Measurements from ENCODE around the gene AUTS2. TPM values are rescaled to one million over a fixed set of nuclear protein-coding genes. Genes with fewer than 3 reads are reported as not detected.

AUTS2 gene
- polyA plus RNA-seq, 6 donors from 2014 or later: 8.8 to 28.0 (median 20.9) TPM

DNA sequence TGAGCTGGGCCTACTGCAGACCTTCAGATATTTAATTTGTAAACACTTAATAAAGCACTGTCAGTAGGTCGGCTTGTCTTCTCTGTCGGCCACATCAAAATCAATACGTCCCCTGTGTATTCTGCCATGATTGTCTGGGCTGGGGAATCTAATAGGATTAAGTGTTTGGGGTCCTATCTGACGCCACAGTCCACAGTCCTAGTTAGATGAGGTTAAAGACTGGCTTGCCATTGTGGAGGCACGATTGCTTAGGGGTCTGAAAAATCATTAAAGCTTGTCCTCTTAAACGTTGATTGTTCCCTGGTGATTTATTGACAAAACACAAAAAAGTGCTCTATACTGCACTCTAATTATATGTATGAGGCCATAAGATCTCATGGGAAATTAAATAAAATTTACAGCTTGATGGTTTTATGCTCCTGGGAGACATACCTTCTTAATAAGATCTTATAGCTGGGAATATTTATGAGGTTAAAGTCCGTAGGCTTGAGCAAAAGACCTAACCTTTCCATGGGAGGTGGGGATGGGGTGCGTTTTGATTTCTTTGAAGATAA lies 883.4 kb downstream of the AUTS2 start:
- Mint-ChIP-seq H3K4me3 (no peak overlapping the region), H3K27me3 (no peaks in the 10 kb centered on the region), H3K4me1 (no peaks in the 10 kb centered on the region), H3K27ac (no peak overlapping the region), H3K36me3 (peaks cover 11 to 27% of the 10 kb centered on the region in 2 donors), H3K9me3 (peaks cover 4 to 11% (median 8%) of the 10 kb centered on the region in 7 donors)
- no peak for ATAC-seq (ENCODE audit: low read depth in 2 of 2)
- no peak for DNase-seq

DNA sequence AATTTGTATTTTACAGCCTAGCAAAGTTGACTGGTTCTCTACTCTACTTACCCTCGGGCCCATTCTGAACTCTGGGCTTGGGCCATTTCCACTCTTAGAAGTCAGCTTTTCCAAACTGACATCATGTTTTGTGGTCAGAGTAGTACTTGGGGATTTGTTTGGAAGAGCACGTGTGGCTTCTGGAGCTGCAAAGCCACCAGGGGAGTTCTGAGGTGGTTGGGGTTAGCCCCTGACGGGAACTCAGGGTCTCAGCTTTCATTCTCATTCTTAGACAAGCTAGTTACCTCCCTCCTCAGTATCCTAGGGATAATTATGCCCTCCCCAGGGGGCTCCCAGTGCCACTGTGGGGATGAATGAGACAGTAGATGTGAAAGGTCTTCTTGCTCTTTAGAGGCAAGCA lies 886.0 kb downstream of the AUTS2 start:
- H3K4me1 Mint-ChIP-seq: no peaks in the 10 kb centered on the region
- H3K27ac Mint-ChIP-seq: no peak overlapping the region
- no peaks in the 10 kb centered on the region for H3K27me3 Mint-ChIP-seq
- no peak for DNase-seq
- H3K36me3 Mint-ChIP-seq: peaks cover 10 to 27% of the 10 kb centered on the region in 2 donors
- ATAC-seq (ENCODE audit: low read depth in 2 of 2): no peak
- H3K4me3 Mint-ChIP-seq: no peak overlapping the region
- H3K9me3 Mint-ChIP-seq: peaks cover 4 to 11% (median 8%) of the 10 kb centered on the region in 7 donors

DNA sequence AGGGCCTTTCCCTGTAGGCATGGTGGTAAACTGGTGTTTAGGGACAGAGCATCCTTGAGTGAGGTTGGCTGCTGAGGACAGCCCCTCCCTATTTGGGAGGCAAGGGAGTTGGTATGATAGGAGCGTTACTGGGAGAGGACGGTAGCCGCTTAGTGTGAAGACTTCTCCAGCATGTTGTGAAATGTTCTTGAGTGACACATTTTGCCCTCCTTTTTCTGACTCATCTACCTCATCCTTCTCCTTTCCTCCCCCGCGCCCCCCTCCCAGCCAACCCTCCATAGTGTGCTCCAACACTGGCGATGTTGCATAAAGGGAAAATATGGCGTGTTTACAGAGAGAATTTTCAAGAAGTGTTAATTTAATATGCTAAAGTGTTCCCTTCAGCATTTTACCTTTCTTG lies 888.7 kb downstream of the AUTS2 start:
- H3K4me1 Mint-ChIP-seq: no peaks in the 10 kb centered on the region
- no peaks in the 10 kb centered on the region for H3K27me3 Mint-ChIP-seq
- no peak overlapping the region for H3K27ac Mint-ChIP-seq
- H3K4me3 Mint-ChIP-seq: no peak overlapping the region
- no peak for DNase-seq
- H3K36me3 Mint-ChIP-seq: peaks cover 6 to 9% of the 10 kb centered on the region in 2 donors
- H3K9me3 Mint-ChIP-seq: peaks cover 4 to 11% (median 8%) of the 10 kb centered on the region in 7 donors
- ATAC-seq (ENCODE audit: low read depth in 2 of 2): no peak

DNA sequence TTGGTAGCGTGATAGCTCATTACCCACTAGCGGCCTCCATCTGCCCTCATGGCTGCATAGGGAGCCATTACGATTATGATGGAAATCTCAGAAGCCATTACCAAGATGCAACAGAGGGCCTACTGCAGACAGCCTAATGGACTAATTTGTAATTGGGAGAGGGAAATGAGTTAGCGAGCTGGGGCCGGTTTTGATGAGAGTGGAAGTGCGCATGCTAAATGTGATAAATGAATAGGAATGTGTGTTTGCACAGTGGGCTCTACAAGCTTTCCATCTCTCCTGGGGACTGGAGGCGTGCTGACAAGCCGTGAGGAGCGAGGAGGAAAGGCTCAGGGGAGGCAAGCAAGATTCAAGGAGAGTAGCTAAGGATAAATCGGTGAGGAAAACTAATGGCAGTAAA lies 889.2 kb downstream of the AUTS2 start:
- Mint-ChIP-seq H3K27ac (peak overlapping the region in 2 of 6 donors; percentile 2 to 50), H3K4me1 (no peaks in the 10 kb centered on the region), H3K36me3 (peaks cover 6 to 9% of the 10 kb centered on the region in 2 donors), H3K9me3 (peaks cover 4 to 11% (median 8%) of the 10 kb centered on the region in 7 donors), H3K27me3 (no peaks in the 10 kb centered on the region), H3K4me3 (no peak overlapping the region)
- no peak for ATAC-seq (ENCODE audit: low read depth in 2 of 2)
- no peak for DNase-seq

DNA sequence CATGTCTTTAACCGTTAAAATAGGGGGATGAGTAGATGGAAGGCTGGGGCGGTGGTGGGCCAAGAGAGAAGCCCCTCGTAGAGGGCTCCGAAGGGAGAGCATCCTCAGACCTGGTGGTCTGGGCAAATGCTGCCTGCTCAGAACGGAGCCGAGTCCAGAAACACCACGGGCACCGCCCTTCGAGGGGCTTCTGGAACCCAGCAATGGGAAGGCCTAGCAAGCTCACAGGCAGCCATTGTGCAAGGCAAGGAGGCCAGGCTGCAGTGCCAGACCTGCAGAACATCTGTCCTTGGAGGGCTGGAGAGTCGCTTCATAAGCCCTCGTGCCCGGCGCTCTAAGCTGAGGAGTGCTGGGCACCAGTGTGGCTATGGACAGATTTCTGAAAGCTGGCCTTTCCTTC lies 889.6 kb downstream of the AUTS2 start:
- peak overlapping the region in 1 of 6 donors; percentile 2 for H3K27ac Mint-ChIP-seq

DNA sequence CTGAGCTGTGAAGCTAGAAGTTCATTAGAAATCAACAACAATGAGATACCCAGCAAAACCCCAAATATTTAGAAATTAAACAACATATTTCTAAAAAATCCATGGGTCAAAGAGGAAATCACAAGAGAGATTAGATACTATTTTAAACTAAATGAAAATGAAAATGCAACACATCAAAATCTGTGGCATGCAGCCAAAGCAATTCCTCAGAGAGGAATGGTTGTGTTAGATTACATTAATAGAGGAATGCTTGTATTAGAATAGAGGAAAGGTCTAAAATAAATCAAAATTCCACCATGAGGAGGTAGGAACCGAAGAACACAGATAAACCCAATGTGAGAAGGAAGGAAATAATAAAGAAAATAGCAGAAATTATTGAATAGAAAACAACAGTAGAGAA lies 891.5 kb downstream of the AUTS2 start:
- no peak for DNase-seq
- no peak overlapping the region for H3K27ac Mint-ChIP-seq
- no peaks in the 10 kb centered on the region for H3K4me1 Mint-ChIP-seq

More for the DNA sequence above, 889.6 kb downstream of the AUTS2 start:
- peaks cover 6 to 9% of the 10 kb centered on the region in 2 donors for H3K36me3 Mint-ChIP-seq
- no peak for ATAC-seq (ENCODE audit: low read depth in 2 of 2)
- H3K27me3 Mint-ChIP-seq: no peaks in the 10 kb centered on the region
- H3K4me3 Mint-ChIP-seq: no peak overlapping the region
- peaks cover 4 to 11% (median 9%) of the 10 kb centered on the region in 7 donors for H3K9me3 Mint-ChIP-seq
- no peak for DNase-seq
- no peaks in the 10 kb centered on the region for H3K4me1 Mint-ChIP-seq

DNA sequence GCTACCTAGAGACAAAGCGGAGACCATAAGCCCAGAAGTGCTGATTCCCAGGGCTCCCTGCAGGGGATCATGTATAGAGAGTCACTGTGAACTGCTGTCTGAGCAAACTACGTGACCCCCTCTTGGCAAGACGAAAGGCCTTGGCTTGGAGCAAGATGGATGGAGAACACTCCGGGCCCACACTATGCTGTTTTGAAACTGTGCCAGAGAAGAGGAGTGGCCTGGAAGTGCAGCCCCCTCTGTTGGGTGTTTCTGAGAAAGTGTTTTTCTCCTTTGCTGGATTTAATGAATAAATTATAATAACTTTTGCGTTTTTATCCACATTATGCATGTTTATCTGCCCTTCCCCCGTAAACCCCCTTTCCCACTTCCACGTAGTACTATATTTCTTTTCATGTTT lies 894.4 kb downstream of the AUTS2 start:
- peaks cover 0 to 2% (median 0%) of the 10 kb centered on the region in 7 donors for H3K9me3 Mint-ChIP-seq
- H3K4me3 Mint-ChIP-seq: no peak overlapping the region
- peak overlapping the region in 2 of 6 donors; percentile 7 to 15 for H3K27ac Mint-ChIP-seq
- ATAC-seq (ENCODE audit: low read depth in 2 of 2): no peak
- no peaks in the 10 kb centered on the region for H3K27me3 Mint-ChIP-seq
- DNase-seq: no peak
- no peaks in the 10 kb centered on the region for H3K4me1 Mint-ChIP-seq
- no peaks in the 10 kb centered on the region for H3K36me3 Mint-ChIP-seq

More for the DNA sequence above, 891.5 kb downstream of the AUTS2 start:
- no peak for ATAC-seq (ENCODE audit: low read depth in 2 of 2)
- peaks cover 0 to 5% (median 2%) of the 10 kb centered on the region in 7 donors for H3K9me3 Mint-ChIP-seq
- H3K27me3 Mint-ChIP-seq: no peaks in the 10 kb centered on the region
- peaks cover 1 to 2% of the 10 kb centered on the region in 2 donors for H3K36me3 Mint-ChIP-seq
- no peak overlapping the region for H3K4me3 Mint-ChIP-seq

DNA sequence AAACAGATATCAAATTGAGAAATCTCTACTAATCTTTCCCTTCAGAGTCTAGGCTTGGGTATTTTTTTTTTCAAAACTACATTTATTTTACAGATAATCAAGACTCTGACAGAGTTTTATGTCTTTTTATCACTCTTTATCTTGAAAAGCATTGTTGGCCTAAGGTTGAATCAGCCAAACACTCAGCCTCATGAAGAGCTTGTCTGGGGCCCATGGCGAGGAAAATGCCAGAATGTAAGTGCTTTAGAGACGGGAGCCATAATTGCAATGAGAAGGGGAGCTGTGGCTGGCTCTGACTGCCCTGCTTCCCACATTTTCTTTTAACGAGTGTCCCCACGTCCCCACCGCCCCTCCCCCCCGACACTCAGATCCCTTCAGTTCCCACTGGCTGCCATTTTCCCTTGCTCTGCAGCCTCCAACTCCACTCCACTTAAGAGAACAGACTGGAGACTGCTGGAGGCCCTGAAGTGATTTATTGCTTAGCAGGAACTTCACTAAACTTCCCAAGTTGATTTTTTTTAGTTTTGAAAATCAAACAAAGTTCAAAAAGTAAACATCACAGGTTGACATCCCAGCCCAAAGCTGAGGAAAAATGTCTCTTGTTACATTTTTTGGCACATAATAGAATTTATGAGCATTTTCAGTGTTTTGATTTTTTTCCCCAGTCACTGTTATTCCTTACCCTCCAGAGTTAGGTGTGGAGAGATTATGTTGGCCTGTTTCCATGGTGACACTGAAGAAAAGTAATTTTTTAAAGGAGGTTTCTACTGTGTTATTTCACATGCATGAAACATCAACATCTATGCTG lies 896.2 kb downstream of the AUTS2 start:
- H3K27ac Mint-ChIP-seq: no peak overlapping the region
- no peak for DNase-seq
- no peaks in the 10 kb centered on the region for H3K27me3 Mint-ChIP-seq
- ATAC-seq (ENCODE audit: low read depth in 2 of 2): no peak
- H3K9me3 Mint-ChIP-seq: peaks cover 0 to 2% (median 0%) of the 10 kb centered on the region in 7 donors
- H3K4me1 Mint-ChIP-seq: no peaks in the 10 kb centered on the region
- no peak overlapping the region for H3K4me3 Mint-ChIP-seq
- H3K36me3 Mint-ChIP-seq: no peaks in the 10 kb centered on the region

DNA sequence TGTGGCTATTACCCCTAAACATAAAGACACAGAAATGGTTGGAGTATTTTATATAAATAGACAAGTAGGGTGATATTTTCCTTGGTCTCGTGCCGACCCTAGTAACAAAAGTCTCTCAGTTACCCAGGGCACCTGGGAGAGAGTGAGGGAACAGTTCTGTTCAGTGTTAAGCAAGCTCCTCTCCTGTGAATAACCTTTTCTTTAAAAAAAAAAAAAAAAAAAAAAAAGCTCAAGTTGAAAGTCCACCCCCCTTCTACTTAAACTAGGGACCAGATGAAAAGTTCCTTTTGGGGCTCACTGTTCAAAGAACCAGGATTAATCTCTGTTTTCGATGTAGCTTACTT lies 896.7 kb downstream of the AUTS2 start:
- Mint-ChIP-seq H3K27me3 (no peaks in the 10 kb centered on the region), H3K36me3 (no peaks in the 10 kb centered on the region), H3K27ac (no peak overlapping the region)

DNA sequence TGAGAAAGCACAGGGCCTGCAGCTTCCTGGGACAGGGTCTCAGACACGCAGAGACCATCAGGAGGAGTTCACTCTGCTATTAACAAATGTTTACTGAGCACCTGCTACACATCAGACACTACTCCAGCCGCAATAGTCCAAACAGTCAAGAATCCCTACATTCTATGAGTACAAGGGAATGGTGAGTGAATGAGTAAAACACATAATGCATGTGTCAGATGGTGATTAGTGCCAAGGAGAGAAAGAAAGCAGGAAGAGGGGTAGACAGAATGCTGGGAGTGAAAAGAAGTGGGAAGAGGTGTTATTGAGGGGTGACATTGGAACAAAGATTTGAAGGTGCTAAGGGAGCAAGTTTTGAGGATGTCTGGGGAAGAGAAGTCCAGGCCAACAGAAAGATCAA lies 899.5 kb downstream of the AUTS2 start:
- H3K9me3 Mint-ChIP-seq: no peaks in the 10 kb centered on the region
- H3K36me3 Mint-ChIP-seq: no peaks in the 10 kb centered on the region
- peaks cover 0 to 6% (median 3%) of the 10 kb centered on the region in 3 donors for H3K4me1 Mint-ChIP-seq
- H3K4me3 Mint-ChIP-seq: no peak overlapping the region
- no peaks in the 10 kb centered on the region for H3K27me3 Mint-ChIP-seq
- H3K27ac Mint-ChIP-seq: no peak overlapping the region
- DNase-seq: no peak
- ATAC-seq (ENCODE audit: low read depth in 2 of 2): no peak

More for the DNA sequence above, 896.7 kb downstream of the AUTS2 start:
- peaks cover 0 to 2% (median 0%) of the 10 kb centered on the region in 7 donors for H3K9me3 Mint-ChIP-seq
- no peak overlapping the region for H3K4me3 Mint-ChIP-seq
- no peaks in the 10 kb centered on the region for H3K4me1 Mint-ChIP-seq
- ATAC-seq (ENCODE audit: low read depth in 2 of 2) (no peak), DNase-seq (no peak)

DNA sequence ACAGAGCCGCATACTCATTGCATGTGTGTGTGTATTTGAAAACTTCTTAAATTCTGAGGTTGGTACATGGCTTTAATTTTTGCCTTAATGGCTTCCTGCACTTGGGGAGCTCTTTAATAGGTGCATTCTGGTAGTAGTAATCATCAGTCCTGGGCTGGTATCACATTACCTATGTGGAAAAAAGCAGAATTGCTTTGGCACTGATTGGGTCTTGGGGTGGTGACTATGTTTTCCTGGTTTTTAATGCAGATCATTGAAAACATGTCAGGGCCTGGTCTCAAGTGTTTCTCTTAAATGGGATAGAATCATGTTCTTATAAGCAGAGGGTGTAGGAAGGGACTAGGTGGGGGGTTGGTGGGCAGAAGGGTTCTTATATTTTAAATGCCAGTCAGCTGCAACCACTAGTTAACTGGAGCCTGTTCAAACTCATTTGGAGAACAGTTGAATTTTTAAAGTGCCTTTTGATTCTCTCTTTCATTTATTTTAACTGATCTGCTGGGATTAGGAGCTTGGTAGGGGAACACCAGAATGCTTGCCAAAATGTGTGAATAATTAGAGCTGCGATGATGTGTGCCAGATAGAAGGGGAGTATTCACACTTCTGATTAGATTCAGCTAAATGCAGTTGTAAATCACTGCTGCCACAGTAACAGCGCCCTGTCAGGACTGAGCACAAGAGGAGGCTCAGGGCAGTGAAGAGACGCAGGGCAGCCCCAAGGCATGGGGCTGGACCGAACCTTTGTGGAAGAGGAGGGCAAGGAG lies 900.1 kb downstream of the AUTS2 start:
- peaks cover 0 to 6% (median 3%) of the 10 kb centered on the region in 3 donors for H3K4me1 Mint-ChIP-seq
- H3K27me3 Mint-ChIP-seq: no peaks in the 10 kb centered on the region
- DNase-seq (no peak), ATAC-seq (ENCODE audit: low read depth in 2 of 2) (no peak)
- H3K36me3 Mint-ChIP-seq: no peaks in the 10 kb centered on the region
- H3K4me3 Mint-ChIP-seq: no peak overlapping the region
- H3K9me3 Mint-ChIP-seq: no peaks in the 10 kb centered on the region
- no peak overlapping the region for H3K27ac Mint-ChIP-seq

DNA sequence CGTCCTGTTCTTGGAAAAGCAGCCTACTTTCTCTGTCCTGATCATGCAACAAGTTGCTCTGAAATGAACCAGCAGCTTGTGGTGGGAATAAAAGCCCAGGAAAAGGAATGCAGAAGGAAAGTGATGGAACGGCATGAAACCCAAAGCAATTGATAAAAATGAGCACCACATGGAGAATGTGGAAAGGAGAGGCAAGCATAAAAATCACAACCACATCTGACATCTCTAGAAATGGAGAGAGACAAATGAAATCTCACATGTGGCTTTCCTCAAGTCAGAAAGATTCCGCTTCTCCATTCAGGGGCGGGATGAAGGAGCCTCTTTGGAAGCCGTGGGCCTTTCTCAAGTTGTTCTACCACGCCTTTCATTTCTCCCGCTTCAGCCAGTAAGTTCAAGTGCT lies 902.0 kb downstream of the AUTS2 start:
- ATAC-seq (ENCODE audit: low read depth in 2 of 2) (no peak), DNase-seq (no peak)
- H3K27me3 Mint-ChIP-seq: no peaks in the 10 kb centered on the region
- peaks cover 3 to 6% (median 3%) of the 10 kb centered on the region in 3 donors for H3K4me1 Mint-ChIP-seq
- peak overlapping the region in 1 of 6 donors; percentile 39 for H3K27ac Mint-ChIP-seq
- no peaks in the 10 kb centered on the region for H3K36me3 Mint-ChIP-seq
- no peaks in the 10 kb centered on the region for H3K9me3 Mint-ChIP-seq
- H3K4me3 Mint-ChIP-seq: no peak overlapping the region

DNA sequence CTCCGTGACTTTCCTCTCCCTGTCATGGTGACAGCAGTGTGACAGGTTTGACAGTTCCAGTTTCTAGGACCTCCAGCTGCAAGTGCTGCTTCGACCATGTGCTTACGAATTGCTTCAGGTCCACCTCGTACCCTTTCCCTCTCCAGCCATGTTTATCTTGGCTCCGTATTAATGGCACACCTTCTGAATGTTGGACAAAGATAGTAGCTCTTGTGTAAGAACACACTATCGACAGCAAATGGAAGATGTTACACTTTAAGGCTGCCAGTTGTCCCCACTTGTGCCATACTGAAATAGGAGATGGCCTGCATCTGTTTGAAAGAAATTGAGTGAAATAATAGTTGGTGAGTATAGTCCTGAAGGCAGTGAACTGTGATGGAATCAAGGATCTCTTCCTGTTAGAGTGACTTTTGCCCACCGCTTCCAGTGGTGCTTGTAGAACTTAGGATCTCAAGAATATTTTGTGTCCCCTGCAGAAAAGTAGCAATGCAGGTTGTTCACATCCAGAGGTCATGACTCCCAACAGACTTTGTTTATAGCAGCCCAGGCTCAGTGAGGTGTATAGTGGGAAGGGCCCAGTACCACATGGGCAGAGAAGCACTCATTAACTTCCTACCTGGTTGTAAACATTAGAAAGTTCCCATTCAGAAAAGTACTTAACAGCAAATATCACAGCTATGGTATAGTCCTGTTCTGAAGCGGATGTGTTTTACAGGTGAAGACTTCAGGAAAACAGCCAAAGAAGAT lies 904.0 kb downstream of the AUTS2 start:
- DNase-seq (no peak), ATAC-seq (ENCODE audit: low read depth in 2 of 2) (no peak)
- peak overlapping the region in 1 of 6 donors; percentile 52 for H3K27ac Mint-ChIP-seq
- H3K27me3 Mint-ChIP-seq: no peaks in the 10 kb centered on the region
- no peaks in the 10 kb centered on the region for H3K36me3 Mint-ChIP-seq
- no peaks in the 10 kb centered on the region for H3K9me3 Mint-ChIP-seq
- no peak overlapping the region for H3K4me3 Mint-ChIP-seq
- peaks cover 3 to 11% (median 3%) of the 10 kb centered on the region in 3 donors for H3K4me1 Mint-ChIP-seq

All from naive B cell (primary cell).